A673 (cell line): ENCODE measurements around the gene CCDC85C. TPM values are rescaled to one million over a fixed set of nuclear protein-coding genes. Genes with fewer than 3 reads are reported as not detected.

ENCODE experiments used
- BruUV-seq: library from RNA; stranded (reverse); fragments of 400-500 nt; replicated peaks from 2 replicates; lab custom pipeline; 2021; lab: Mats Ljungman, UMichigan
- CTCF ChIA-PET: fragments of 300-600 bp; sonication (Branson Sonifier 250); formaldehyde crosslinking; loops from one replicate; lab custom pipeline; 2022; ENCODE audit warnings: antibody characterized with exemption; lab: Charles Lee
- POLR2A ChIA-PET: fragments of 300-600 bp; sonication (Branson Sonifier 250); formaldehyde crosslinking; loops from one replicate; lab custom pipeline; 2022; ENCODE audit warnings: antibody characterized with exemption; ENCODE audit not compliant: low non-redundant PET; lab: Charles Lee
- DNase-seq: peaks from one replicate; pipeline ENCODE4 v3.0.0-alpha.2; 2015; ENCODE audit warnings: low spot score
- H3K27ac ChIP-seq: fragments of 200-600 bp; sonication (generic); 2 replicates; pipeline ENCODE4 v1.5.1; 2016; ENCODE audit warnings: mixed run types, low read depth, mild to moderate bottlenecking, mixed read lengths, antibody characterized with exemption, low read length; ENCODE audit not compliant: poor library complexity, severe bottlenecking
- H3K27me3 ChIP-seq: fragments of 200-600 bp; sonication (generic); replicated peaks from 2 replicates; pipeline ENCODE4 v1.6.1; 2017; ENCODE audit warnings: mixed run types, low read depth, mild to moderate bottlenecking, mixed read lengths, antibody characterized with exemption, low read length; ENCODE audit not compliant: insufficient read depth, poor library complexity
- H3K36me3 ChIP-seq: fragments of 200-600 bp; sonication (generic); 2 replicates; pipeline ENCODE4 v1.6.1; 2016; ENCODE audit warnings: mixed run types, mild to moderate bottlenecking, mixed read lengths, antibody characterized with exemption, low read length; ENCODE audit not compliant: insufficient read depth, poor library complexity, severe bottlenecking
- H3K4me1 ChIP-seq: fragments of 200-600 bp; sonication (generic); 2 replicates; pipeline ENCODE4 v1.6.1; 2017; ENCODE audit warnings: mixed run types, mild to moderate bottlenecking, mixed read lengths, antibody characterized with exemption, low read length; ENCODE audit not compliant: insufficient read depth, poor library complexity, severe bottlenecking
- H3K4me3 ChIP-seq: fragments of 200-600 bp; sonication (generic); 2 replicates; pipeline ENCODE4 v1.5.1; 2016; ENCODE audit warnings: low read depth, mixed run types, mild to moderate bottlenecking, mixed read lengths, low read length; ENCODE audit not compliant: poor library complexity, severe bottlenecking
- H3K9me3 ChIP-seq: fragments of 200-600 bp; sonication (generic); 2 replicates; pipeline ENCODE4 v1.6.1; 2016; ENCODE audit warnings: mixed run types, low read depth, mild to moderate bottlenecking, mixed read lengths, antibody characterized with exemption, low read length; ENCODE audit not compliant: poor library complexity, severe bottlenecking
- EZH2 ChIP-seq: fragments of 200-600 bp; sonication (generic); IDR thresholded peaks from 2 replicates; pipeline ENCODE4 v1.6.1; 2017; ENCODE audit warnings: borderline replicate concordance, low read depth, mild to moderate bottlenecking, mixed read lengths, antibody characterized with exemption, low read length; ENCODE audit not compliant: poor library complexity, severe bottlenecking
- intact Hi-C: fragments of 100-400 bp; cut with micrococcal nuclease; formaldehyde crosslinking; loops from one replicate; pipeline ENCODE4 v1.10.0; 2022; ENCODE audit not compliant: unreplicated experiment
- total RNA-seq: library from RNA; stranded (reverse); gene quantifications from 2 replicates; pipeline ENCODE4 v1.2.3, GENCODE V29; 2021
- TF ChIP-seq, protein P1 (sequence below): fragments of 300-800, 200-600 bp; sonication (generic); conservative IDR thresholded peaks from 2 replicates; pipeline ENCODE4 v1.5.1; 2017; ENCODE audit warnings: low read depth, mild to moderate bottlenecking, antibody characterized with exemption, low read length, moderate library complexity, mixed read lengths

The CCDC85C gene
- total RNA-seq, 1 experiment from 2014 or later, result 24.6 TPM

DNA sequence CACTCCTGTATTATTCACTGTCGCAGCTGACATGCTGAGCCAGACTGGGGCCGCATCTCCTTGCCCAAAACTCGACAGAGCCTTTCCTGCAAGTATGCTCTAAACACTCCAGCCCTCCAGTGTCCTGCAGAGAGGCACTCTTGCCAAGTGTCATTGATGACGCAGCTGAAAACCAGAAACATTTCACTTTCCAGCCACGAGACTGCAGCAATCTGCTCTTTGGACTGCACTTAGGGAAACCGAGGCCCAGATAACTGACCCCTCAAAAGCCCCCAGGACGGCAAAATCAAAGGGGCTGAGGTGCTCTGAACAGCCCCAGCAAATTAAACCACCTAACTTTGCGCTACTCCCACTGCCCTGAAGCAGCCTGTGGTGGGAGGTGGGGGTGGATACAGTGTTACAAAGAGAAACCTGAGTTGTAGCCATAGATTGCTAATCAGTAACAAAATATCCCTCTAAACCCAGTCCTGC, 2.6 kb downstream of the CCDC85C start:
- POLR2A ChIA-PET, result no interaction called here

DNA sequence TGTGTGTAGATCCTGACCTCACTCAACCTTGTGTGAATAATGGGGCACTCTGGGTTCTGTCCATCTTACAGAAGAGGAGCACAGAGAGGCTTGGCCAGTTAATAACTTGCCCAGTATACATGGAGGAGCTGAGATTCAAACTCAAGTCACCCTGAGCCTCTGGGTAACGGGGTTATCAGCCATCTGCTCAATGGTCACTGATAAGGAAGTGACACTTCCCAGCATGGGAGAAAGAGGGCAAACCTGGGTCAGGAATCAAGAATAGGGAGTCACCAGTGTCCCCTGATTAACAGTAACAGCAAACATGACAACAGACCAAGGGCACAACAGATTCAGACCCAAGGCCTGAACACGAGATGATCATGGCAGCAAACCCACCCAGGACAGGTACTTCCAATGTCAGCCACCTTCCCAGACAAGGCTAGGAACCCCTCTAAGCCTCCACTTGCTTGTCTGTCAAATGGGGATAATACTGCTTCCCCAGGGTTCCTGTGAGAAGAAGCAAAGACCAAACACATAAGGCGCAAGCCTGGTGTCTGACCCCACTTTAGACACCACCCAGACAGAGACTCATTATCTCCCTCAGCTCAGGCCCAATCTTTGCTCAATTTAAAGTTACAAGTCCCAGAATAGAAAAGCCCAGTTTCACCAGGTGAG, 3.6 kb downstream of the CCDC85C start:
- Histone ChIP-seq H3K36me3 (no peaks in the 10 kb centered on the region), H3K27ac (no peak overlapping the region), H3K4me3 (no peak overlapping the region), H3K27me3 (no peaks in the 10 kb centered on the region), H3K9me3 (no peaks in the 10 kb centered on the region), H3K4me1 (peaks cover 19% of the 10 kb centered on the region)
- intact Hi-C loops, result no loop called here
- POLR2A ChIA-PET, result interaction anchor here (0.6 kb wide), 1 partner anchor 111 kb away, joined by 3 read pairs; no protein-coding TSS in a partner anchor
- TF ChIP-seq EZH2, result no peak
- TF ChIP-seq, protein P1, sequence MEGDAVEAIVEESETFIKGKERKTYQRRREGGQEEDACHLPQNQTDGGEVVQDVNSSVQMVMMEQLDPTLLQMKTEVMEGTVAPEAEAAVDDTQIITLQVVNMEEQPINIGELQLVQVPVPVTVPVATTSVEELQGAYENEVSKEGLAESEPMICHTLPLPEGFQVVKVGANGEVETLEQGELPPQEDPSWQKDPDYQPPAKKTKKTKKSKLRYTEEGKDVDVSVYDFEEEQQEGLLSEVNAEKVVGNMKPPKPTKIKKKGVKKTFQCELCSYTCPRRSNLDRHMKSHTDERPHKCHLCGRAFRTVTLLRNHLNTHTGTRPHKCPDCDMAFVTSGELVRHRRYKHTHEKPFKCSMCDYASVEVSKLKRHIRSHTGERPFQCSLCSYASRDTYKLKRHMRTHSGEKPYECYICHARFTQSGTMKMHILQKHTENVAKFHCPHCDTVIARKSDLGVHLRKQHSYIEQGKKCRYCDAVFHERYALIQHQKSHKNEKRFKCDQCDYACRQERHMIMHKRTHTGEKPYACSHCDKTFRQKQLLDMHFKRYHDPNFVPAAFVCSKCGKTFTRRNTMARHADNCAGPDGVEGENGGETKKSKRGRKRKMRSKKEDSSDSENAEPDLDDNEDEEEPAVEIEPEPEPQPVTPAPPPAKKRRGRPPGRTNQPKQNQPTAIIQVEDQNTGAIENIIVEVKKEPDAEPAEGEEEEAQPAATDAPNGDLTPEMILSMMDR, result no peak
- DNase-seq, result no peak
- no TSS peak for BruUV-seq
- CTCF ChIA-PET, result no interaction called here

More for the DNA sequence above, 2.6 kb downstream of the CCDC85C start:
- peak overlapping the region; percentile 12 for H3K27ac ChIP-seq
- no peaks in the 10 kb centered on the region for H3K9me3 ChIP-seq
- peak; percentile 53 for DNase-seq
- H3K36me3 ChIP-seq, result no peaks in the 10 kb centered on the region
- peak overlapping the region; percentile 85 for H3K4me3 ChIP-seq
- BruUV-seq, result no TSS peak
- TF ChIP-seq, protein P1, result no peak
- no peak for TF ChIP-seq EZH2
- peaks cover 24% of the 10 kb centered on the region for H3K4me1 ChIP-seq
- CTCF ChIA-PET, result interaction anchor here (1.0 kb wide), 1 partner anchor 14 kb away, joined by 3 read pairs; no protein-coding TSS in a partner anchor
- H3K27me3 ChIP-seq, result no peaks in the 10 kb centered on the region
- intact Hi-C loops, result no loop called here

DNA sequence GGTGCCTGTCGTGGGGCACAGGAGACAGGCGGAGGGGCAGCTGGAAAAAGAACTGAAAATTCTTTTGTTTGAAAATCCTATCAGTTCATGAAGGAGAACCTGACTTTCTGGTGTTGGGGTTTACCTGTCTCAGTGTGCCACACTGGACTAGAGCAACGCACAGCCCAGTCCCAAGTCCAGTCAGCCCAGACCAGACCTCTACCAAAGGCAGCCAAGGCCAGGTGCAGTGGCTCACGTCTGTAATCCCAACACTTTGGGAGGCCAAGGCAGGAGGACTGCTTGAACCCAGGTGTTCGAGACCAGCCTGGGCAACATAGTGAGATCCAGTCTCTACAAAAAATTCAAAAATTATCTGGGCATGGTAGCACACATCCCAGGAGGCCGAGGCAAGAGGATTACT, 4.6 kb downstream of the CCDC85C start:
- Histone ChIP-seq H3K27ac (no peak overlapping the region), H3K9me3 (no peaks in the 10 kb centered on the region), H3K36me3 (no peaks in the 10 kb centered on the region), H3K27me3 (no peaks in the 10 kb centered on the region), H3K4me1 (peaks cover 18% of the 10 kb centered on the region), H3K4me3 (no peak overlapping the region)
- BruUV-seq, result no TSS peak
- POLR2A ChIA-PET, result no interaction called here
- TF ChIP-seq, protein P1, result no peak
- no peak for DNase-seq
- intact Hi-C loops, result no loop called here
- CTCF ChIA-PET, result interaction anchor here (0.5 kb wide), 1 partner anchor 42 kb away, joined by 3 read pairs; no protein-coding TSS in a partner anchor
